Activated effector memory CD4-positive, alpha-beta T cell treated with Interleukin-2 at 50 U/mL for 16 hours (primary cell): ENCODE measurements around the gene STEAP1B.
"Not testable (repeated sequence)": the region's sequence is repeated elsewhere in the genome, so short reads cannot be mapped to it uniquely, and the experiment has no call there.

Source experiments
- DNase-seq: peaks from one replicate; pipeline ENCODE4 v3.0.0-alpha.2; 2020

The STEAP1B gene

GRCh38 chr7:22496296-22496888 is 3.6 kb downstream of the STEAP1B start:
- not testable (repeated sequence) for DNase-seq

GRCh38 chr7:22493160-22493925 is 6.6 kb downstream of the STEAP1B start:
- DNase-seq, result not testable (repeated sequence)

GRCh38 chr7:22488643-22489462 is 11.1 kb downstream of the STEAP1B start:
- peak; percentile 21 for DNase-seq

GRCh38 chr7:22487978-22488642 is 11.9 kb downstream of the STEAP1B start:
- no peak for DNase-seq

- DNase-seq, result no peak
These were observed 13.4 kb downstream of the STEAP1B start for GRCh38 chr7:22486597-22486996.

- no peak for DNase-seq
These were observed 14.8 kb downstream of the STEAP1B start for GRCh38 chr7:22485189-22485588.

GRCh38 chr7:22482503-22482902 is 17.5 kb downstream of the STEAP1B start:
- no peak for DNase-seq

- DNase-seq, result no peak
These were observed 18.3 kb downstream of the STEAP1B start for GRCh38 chr7:22481726-22482125.

GRCh38 chr7:22480523-22481075 is 19.4 kb downstream of the STEAP1B start:
- no peak for DNase-seq

GRCh38 chr7:22477876-22478450 is 22.0 kb downstream of the STEAP1B start:
- no peak for DNase-seq

GRCh38 chr7:22477262-22477661 is 22.7 kb downstream of the STEAP1B start:
- DNase-seq, result no peak

- DNase-seq, result no peak
These were observed 23.2 kb downstream of the STEAP1B start for GRCh38 chr7:22476824-22477223.

GRCh38 chr7:22474645-22475044 is 25.3 kb downstream of the STEAP1B start:
- no peak for DNase-seq

GRCh38 chr7:22470981-22471380 is 29.0 kb downstream of the STEAP1B start:
- no peak for DNase-seq

GRCh38 chr7:22469371-22470143 is 30.4 kb downstream of the STEAP1B start:
- DNase-seq, result no peak

- no peak for DNase-seq
These were observed 31.4 kb downstream of the STEAP1B start for GRCh38 chr7:22468609-22469008.

GRCh38 chr7:22464299-22464698 is 35.7 kb downstream of the STEAP1B start:
- no peak for DNase-seq

GRCh38 chr7:22460363-22460988 is 39.5 kb downstream of the STEAP1B start:
- no peak for DNase-seq

- DNase-seq, result no peak
These were observed 42.5 kb downstream of the STEAP1B start for GRCh38 chr7:22457471-22457870.

GRCh38 chr7:22454446-22454845 is 45.5 kb downstream of the STEAP1B start:
- no peak for DNase-seq

GRCh38 chr7:22452960-22453558 is 46.9 kb downstream of the STEAP1B start:
- no peak for DNase-seq
